ENCODE data around the gene CLEC17A. TPM values are rescaled to one million over a fixed set of nuclear protein-coding genes. Genes with fewer than 3 reads are reported as not detected.

The CLEC17A gene
- total RNA-seq, 1 donor from 2014 or later = not detected

DNA sequence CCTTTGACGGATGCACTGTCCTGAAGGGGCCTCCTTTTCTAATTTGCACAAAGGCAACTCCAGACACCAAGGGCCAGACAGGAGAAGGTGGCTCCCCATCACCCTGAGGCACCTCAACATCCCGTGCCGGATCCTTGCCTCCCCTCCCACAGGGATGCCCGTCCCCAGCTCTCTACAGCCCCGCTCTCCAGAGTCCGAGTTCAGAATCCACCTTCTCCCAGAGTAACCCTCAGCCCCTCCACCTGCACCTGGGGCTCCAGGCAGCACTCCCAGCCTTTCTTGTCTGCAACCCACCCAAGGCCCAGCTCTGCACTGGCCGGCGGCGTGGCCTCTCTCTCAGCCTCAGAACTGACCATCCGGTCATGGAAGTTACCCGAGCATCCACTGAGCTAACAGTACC, 15.8 kb upstream of the CLEC17A start:
- DNase-seq (ENCODE audit: extremely low spot score in 2 of 2) = no peak
- no peak overlapping the region for H3K27ac ChIP-seq
- H3K36me3 ChIP-seq = peaks cover 0 to 27% of the 10 kb centered on the region in 2 donors
- TF ChIP-seq POLR2A (IDR thresholded peaks at IDR 0.05) (no peak), POLR2AphosphoS5 (IDR thresholded peaks at IDR 0.05; ENCODE audit: insufficient read depth in 1 of 2, low read depth in 1 of 2) (no peak)
- TF ChIP-seq, protein P1, sequence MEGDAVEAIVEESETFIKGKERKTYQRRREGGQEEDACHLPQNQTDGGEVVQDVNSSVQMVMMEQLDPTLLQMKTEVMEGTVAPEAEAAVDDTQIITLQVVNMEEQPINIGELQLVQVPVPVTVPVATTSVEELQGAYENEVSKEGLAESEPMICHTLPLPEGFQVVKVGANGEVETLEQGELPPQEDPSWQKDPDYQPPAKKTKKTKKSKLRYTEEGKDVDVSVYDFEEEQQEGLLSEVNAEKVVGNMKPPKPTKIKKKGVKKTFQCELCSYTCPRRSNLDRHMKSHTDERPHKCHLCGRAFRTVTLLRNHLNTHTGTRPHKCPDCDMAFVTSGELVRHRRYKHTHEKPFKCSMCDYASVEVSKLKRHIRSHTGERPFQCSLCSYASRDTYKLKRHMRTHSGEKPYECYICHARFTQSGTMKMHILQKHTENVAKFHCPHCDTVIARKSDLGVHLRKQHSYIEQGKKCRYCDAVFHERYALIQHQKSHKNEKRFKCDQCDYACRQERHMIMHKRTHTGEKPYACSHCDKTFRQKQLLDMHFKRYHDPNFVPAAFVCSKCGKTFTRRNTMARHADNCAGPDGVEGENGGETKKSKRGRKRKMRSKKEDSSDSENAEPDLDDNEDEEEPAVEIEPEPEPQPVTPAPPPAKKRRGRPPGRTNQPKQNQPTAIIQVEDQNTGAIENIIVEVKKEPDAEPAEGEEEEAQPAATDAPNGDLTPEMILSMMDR (IDR thresholded peaks at IDR 0.05) = no peak
- H3K4me1 ChIP-seq = peaks cover 49% of the 10 kb centered on the region
- H3K9me3 ChIP-seq = no peaks in the 10 kb centered on the region
- intact Hi-C loops (cut with DNase I) = no loop called here
- no peak overlapping the region for H3K4me3 ChIP-seq
- H3K27me3 ChIP-seq = no peaks in the 10 kb centered on the region

DNA sequence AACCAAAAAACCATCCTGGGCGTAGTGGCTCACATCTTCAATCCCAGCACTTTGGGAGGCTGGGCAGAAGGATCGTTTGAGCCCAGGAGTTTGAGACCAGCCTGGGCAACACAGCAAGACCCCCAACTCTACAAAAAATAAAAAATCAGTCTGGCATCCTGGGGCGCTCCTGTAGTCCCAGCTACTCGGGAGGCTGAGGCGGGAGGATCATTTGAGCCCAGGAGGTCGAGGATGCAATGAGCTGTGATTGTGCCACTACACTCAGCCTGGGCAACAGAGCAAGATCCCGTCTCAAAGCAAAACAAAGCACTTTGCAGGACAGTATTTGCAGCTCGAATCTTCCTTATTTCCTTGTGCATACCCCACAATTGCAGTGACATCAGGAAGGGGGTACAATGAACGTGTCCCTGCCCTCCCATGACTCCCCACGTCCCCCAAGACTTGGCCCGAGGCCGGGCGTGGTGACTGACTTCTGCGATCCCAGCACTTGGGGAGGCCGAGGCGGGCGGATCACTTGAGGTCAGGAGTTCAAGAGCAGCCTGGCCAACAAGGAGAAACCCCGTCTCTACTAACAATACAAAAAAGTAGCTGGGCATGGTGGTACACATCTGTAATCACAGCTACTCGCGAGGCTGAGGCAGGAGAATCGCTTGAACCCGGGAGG, 11.9 kb upstream of the CLEC17A start:
- Histone ChIP-seq H3K27me3 (no peaks in the 10 kb centered on the region), H3K27ac (peak overlapping the region; percentile 86), H3K36me3 (peaks cover 0 to 6% of the 10 kb centered on the region in 2 donors), H3K4me1 (peaks cover 44% of the 10 kb centered on the region), H3K4me3 (peak overlapping the region; percentile 88 to 90), H3K9me3 (no peaks in the 10 kb centered on the region)
- no peak for TF ChIP-seq POLR2AphosphoS5 (IDR thresholded peaks at IDR 0.05; ENCODE audit: insufficient read depth in 1 of 2, low read depth in 1 of 2)
- TF ChIP-seq, protein P1 (IDR thresholded peaks at IDR 0.05) = no peak
- no peak for TF ChIP-seq POLR2A (IDR thresholded peaks at IDR 0.05)
- no peak for DNase-seq (ENCODE audit: extremely low spot score in 2 of 2)
- intact Hi-C loops (cut with DNase I) = no loop called here

DNA sequence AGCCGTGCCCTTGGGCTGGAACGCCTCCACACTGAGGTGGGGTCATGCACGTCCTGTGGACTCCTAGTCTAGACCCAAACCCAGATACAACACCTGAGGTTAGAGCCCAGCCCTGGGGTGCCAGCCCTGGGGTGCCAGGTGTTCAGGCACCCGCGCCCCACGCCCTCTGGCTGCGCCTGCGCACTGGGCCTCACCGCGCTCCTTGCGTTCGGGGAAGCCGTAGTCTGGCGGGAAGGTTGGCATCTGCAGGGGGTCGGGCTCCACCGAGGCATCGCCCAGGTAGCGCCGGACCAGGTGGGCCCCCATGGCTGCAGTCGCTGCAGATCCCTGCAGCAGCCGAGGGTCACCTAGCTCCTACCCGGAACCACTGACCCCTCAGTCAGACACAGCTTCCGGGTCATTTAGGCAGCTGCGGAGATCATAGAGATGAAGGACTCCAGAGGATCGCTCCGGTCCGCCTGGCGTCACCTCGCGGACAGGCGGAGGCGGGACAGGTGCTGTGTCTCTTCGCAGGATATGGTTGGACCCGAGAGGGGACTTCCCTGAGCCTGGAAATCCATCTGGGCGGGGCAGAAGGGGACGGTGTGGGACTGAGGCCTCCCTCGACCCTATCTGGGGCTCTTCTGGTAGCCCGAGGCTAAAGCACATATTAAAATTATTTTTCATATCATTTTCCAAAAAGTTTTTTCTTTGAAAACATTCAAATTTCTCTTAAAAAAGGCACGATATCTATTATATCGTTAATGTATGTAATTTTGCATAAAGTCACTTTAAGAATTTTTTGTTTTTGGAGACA, 11.0 kb upstream of the CLEC17A start, which contains the start of gene NDUFB7:
Gene NDUFB7, minus strand, starts transcription at position 372 of the 796 bp plus-strand sequence. Its CDS starts 66 bp downstream, at position 306.
- no peaks in the 10 kb centered on the region for H3K9me3 ChIP-seq
- H3K36me3 ChIP-seq = no peaks in the 10 kb centered on the region
- peak within 1 kb of the TSS; percentile 88 to 90 for H3K4me3 ChIP-seq
- intact Hi-C loops (cut with DNase I) = no loop called here
- peak in 1 of 2 donors; percentile 94 for DNase-seq (ENCODE audit: extremely low spot score in 2 of 2)
- no peaks in the 10 kb centered on the region for H3K27me3 ChIP-seq
- peak within 1 kb of the TSS; percentile 86 for H3K27ac ChIP-seq
- TF ChIP-seq POLR2AphosphoS5 (IDR thresholded peaks at IDR 0.05; ENCODE audit: insufficient read depth in 1 of 2, low read depth in 1 of 2) = peak; percentile 92 to 98
- TF ChIP-seq, protein P1 (IDR thresholded peaks at IDR 0.05) = peak; percentile 38 to 91 (median 63)
- TF ChIP-seq POLR2A (IDR thresholded peaks at IDR 0.05) = no peak
- H3K4me1 ChIP-seq = peaks cover 44% of the 10 kb centered on the region

DNA sequence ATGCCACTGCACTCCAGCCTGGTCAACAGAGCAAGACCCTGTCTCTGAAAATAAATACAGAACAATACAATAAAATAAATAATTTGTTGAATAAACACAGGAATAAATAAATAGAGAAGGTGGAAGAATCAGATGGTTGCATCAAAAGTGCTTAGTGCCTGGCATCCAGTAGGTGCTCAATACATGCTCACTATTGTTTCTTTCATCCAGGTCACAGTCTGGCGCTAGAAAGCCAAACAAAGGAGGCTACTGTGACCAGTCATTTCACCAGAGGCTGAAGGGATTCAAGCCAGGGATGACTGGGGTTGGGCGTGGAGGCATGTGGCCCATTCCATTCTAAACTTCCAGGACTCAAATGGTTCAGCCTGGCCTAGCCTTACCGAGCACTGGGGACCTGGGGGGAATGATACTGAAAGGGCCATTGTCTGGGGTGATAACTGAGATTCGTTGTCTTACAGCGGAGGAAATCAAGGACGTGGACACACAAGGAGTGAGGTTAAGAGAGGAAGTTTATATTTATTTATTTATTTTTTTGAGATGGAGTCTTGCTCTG, 7.4 kb upstream of the CLEC17A start:
- TF ChIP-seq, protein P1 (IDR thresholded peaks at IDR 0.05) = no peak
- no peak for TF ChIP-seq POLR2A (IDR thresholded peaks at IDR 0.05)
- TF ChIP-seq POLR2AphosphoS5 (IDR thresholded peaks at IDR 0.05; ENCODE audit: insufficient read depth in 1 of 2, low read depth in 1 of 2) = no peak
- intact Hi-C loops (cut with DNase I) = no loop called here
- DNase-seq (ENCODE audit: extremely low spot score in 2 of 2) = no peak

More for the DNA sequence above, 7.4 kb upstream of the CLEC17A start:
- Histone ChIP-seq H3K36me3 (no peaks in the 10 kb centered on the region), H3K4me3 (no peak overlapping the region), H3K9me3 (no peaks in the 10 kb centered on the region), H3K27ac (no peak overlapping the region), H3K27me3 (no peaks in the 10 kb centered on the region), H3K4me1 (peaks cover 28% of the 10 kb centered on the region)
